MM.1S (cell line): ENCODE measurements around the gene TFAM.

ENCODE experiments used
- CTCF ChIP-seq: fragments of 300-600 bp; sonication (generic); IDR thresholded peaks from 2 replicates; pipeline ENCODE4 v1.5.1; 2016; ENCODE audit warnings: antibody characterized with exemption, low read length, mixed read lengths
- EZH2 ChIP-seq: fragments of 300-600 bp; sonication (generic); optimal IDR thresholded peaks from 2 replicates; pipeline ENCODE3; 2017; ENCODE audit warnings: low read depth, mild to moderate bottlenecking, antibody characterized with exemption, low read length, mixed read lengths
- EZH2phosphoT487 ChIP-seq: fragments of 300-600 bp; sonication (generic); IDR thresholded peaks from 2 replicates; pipeline ENCODE4 v1.6.1; 2018; ENCODE audit warnings: antibody characterized with exemption, low read length

GRCh38 chr10:58360412-58361004 lies 24.7 kb upstream of the TFAM start:
- TF ChIP-seq CTCF, result no peak
- no peak for TF ChIP-seq EZH2
- TF ChIP-seq EZH2phosphoT487, result no peak
